ENCODE results near the gene ESRRB.

The ESRRB gene

DNA sequence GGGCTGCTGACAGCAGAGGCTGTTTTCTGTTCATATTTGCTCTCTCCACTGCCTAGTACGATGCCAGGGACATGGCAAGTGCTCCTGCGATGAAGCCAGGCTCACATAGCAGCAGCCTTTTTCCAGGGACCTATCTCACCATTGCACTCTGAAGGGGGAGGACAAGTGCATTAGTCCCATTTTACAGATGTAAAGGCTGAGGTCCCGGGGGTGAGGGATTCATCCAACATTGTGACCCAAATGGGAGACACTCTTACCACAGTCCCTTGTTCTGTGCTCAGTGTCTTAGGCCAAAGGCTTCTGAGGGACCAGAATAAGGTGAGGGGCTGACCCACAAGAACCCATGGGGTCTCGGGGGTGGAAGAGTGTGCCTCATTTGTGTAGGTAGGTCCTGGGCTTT is 21.6 kb upstream of the ESRRB start:
- ATAC-seq = no peak
- TF ChIP-seq BACH2 (CRISPR knock-in tag; IDR thresholded peaks at IDR 0.05; ENCODE audit: borderline replicate concordance) = no peak
- TF ChIP-seq, protein P1, sequence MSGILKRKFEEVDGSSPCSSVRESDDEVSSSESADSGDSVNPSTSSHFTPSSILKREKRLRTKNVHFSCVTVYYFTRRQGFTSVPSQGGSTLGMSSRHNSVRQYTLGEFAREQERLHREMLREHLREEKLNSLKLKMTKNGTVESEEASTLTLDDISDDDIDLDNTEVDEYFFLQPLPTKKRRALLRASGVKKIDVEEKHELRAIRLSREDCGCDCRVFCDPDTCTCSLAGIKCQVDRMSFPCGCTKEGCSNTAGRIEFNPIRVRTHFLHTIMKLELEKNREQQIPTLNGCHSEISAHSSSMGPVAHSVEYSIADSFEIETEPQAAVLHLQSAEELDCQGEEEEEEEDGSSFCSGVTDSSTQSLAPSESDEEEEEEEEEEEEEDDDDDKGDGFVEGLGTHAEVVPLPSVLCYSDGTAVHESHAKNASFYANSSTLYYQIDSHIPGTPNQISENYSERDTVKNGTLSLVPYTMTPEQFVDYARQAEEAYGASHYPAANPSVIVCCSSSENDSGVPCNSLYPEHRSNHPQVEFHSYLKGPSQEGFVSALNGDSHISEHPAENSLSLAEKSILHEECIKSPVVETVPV (CRISPR knock-in tag; IDR thresholded peaks at IDR 0.05) = no peak
- TF ChIP-seq PPARA (CRISPR knock-in tag; IDR thresholded peaks at IDR 0.05; ENCODE audit: borderline replicate concordance) = no peak
- no peak for TF ChIP-seq ISL1 (CRISPR knock-in tag; IDR thresholded peaks at IDR 0.05)
- TF ChIP-seq RARB (CRISPR knock-in tag; IDR thresholded peaks at IDR 0.05) = no peak
- no peak for TF ChIP-seq ZNF70 (CRISPR knock-in tag; IDR thresholded peaks at IDR 0.05)

DNA sequence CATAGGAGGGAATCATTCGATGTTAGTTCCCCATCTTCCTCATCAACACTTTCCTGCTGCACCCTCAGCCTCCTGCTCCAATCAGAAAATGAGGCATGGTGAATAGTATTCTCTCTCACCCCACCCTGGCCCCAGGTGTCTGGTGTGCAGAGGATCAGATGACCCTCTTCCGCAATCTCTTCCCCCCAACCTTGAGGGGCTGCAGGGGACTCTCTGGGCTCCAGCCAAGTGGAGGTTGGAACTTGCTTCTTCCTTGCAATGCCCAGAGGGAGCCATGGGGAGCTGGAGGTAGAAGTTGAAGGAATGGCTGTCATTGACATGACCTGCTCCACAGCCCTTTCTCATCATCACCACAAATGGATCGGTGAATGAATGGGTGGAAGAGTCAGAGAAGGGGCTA is 20.2 kb upstream of the ESRRB start:
- ATAC-seq = no peak
- no peak for TF ChIP-seq BACH2 (CRISPR knock-in tag; IDR thresholded peaks at IDR 0.05; ENCODE audit: borderline replicate concordance)
- no peak for TF ChIP-seq RARB (CRISPR knock-in tag; IDR thresholded peaks at IDR 0.05)
- no peak for TF ChIP-seq TCF4 (CRISPR knock-in tag; IDR thresholded peaks at IDR 0.05; ENCODE audit: borderline replicate concordance)
- TF ChIP-seq, protein P2, sequence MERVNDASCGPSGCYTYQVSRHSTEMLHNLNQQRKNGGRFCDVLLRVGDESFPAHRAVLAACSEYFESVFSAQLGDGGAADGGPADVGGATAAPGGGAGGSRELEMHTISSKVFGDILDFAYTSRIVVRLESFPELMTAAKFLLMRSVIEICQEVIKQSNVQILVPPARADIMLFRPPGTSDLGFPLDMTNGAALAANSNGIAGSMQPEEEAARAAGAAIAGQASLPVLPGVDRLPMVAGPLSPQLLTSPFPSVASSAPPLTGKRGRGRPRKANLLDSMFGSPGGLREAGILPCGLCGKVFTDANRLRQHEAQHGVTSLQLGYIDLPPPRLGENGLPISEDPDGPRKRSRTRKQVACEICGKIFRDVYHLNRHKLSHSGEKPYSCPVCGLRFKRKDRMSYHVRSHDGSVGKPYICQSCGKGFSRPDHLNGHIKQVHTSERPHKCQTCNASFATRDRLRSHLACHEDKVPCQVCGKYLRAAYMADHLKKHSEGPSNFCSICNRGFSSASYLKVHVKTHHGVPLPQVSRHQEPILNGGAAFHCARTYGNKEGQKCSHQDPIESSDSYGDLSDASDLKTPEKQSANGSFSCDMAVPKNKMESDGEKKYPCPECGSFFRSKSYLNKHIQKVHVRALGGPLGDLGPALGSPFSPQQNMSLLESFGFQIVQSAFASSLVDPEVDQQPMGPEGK (CRISPR knock-in tag; IDR thresholded peaks at IDR 0.05; ENCODE audit: borderline replicate concordance) = no peak
- no peak for TF ChIP-seq ZNF8 (CRISPR knock-in tag; IDR thresholded peaks at IDR 0.05)
- TF ChIP-seq ZFP3 (CRISPR knock-in tag; IDR thresholded peaks at IDR 0.05) = no peak
- TF ChIP-seq, protein P3, sequence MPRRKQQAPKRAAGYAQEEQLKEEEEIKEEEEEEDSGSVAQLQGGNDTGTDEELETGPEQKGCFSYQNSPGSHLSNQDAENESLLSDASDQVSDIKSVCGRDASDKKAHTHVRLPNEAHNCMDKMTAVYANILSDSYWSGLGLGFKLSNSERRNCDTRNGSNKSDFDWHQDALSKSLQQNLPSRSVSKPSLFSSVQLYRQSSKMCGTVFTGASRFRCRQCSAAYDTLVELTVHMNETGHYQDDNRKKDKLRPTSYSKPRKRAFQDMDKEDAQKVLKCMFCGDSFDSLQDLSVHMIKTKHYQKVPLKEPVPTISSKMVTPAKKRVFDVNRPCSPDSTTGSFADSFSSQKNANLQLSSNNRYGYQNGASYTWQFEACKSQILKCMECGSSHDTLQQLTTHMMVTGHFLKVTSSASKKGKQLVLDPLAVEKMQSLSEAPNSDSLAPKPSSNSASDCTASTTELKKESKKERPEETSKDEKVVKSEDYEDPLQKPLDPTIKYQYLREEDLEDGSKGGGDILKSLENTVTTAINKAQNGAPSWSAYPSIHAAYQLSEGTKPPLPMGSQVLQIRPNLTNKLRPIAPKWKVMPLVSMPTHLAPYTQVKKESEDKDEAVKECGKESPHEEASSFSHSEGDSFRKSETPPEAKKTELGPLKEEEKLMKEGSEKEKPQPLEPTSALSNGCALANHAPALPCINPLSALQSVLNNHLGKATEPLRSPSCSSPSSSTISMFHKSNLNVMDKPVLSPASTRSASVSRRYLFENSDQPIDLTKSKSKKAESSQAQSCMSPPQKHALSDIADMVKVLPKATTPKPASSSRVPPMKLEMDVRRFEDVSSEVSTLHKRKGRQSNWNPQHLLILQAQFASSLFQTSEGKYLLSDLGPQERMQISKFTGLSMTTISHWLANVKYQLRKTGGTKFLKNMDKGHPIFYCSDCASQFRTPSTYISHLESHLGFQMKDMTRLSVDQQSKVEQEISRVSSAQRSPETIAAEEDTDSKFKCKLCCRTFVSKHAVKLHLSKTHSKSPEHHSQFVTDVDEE (CRISPR knock-in tag; IDR thresholded peaks at IDR 0.05) = no peak
- TF ChIP-seq SNAI2 (CRISPR knock-in tag; IDR thresholded peaks at IDR 0.05) = no peak
- TF ChIP-seq, protein P4, sequence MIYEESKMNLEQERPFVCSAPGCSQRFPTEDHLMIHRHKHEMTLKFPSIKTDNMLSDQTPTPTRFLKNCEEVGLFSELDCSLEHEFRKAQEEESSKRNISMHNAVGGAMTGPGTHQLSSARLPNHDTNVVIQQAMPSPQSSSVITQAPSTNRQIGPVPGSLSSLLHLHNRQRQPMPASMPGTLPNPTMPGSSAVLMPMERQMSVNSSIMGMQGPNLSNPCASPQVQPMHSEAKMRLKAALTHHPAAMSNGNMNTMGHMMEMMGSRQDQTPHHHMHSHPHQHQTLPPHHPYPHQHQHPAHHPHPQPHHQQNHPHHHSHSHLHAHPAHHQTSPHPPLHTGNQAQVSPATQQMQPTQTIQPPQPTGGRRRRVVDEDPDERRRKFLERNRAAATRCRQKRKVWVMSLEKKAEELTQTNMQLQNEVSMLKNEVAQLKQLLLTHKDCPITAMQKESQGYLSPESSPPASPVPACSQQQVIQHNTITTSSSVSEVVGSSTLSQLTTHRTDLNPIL (CRISPR knock-in tag; IDR thresholded peaks at IDR 0.05; ENCODE audit: low read depth) = no peak
- no peak for TF ChIP-seq CSDC2 (CRISPR knock-in tag; IDR thresholded peaks at IDR 0.05)
- no peak for TF ChIP-seq ARNTL (CRISPR knock-in tag; IDR thresholded peaks at IDR 0.05; ENCODE audit: borderline replicate concordance, low read depth)
- TF ChIP-seq PPARA (CRISPR knock-in tag; IDR thresholded peaks at IDR 0.05; ENCODE audit: borderline replicate concordance) = no peak
- no peak for TF ChIP-seq ZNF70 (CRISPR knock-in tag; IDR thresholded peaks at IDR 0.05)
- no peak for TF ChIP-seq ZNF565 (CRISPR knock-in tag; conservative IDR thresholded peaks at IDR 0.05; ENCODE audit: low read depth)
- no peak for TF ChIP-seq ZC3H10 (CRISPR knock-in tag; IDR thresholded peaks at IDR 0.05)
- no peak for TF ChIP-seq TOX (CRISPR knock-in tag; IDR thresholded peaks at IDR 0.05; ENCODE audit: borderline replicate concordance)
- TF ChIP-seq OSR1 (CRISPR knock-in tag; IDR thresholded peaks at IDR 0.05) = no peak
- TF ChIP-seq ESRRG (CRISPR knock-in tag; IDR thresholded peaks at IDR 0.05) = no peak
- TF ChIP-seq GLIS3 (CRISPR knock-in tag; IDR thresholded peaks at IDR 0.05) = no peak
- no peak for TF ChIP-seq POU6F1 (CRISPR knock-in tag; IDR thresholded peaks at IDR 0.05; ENCODE audit: borderline replicate concordance, low read depth)

- TF ChIP-seq CSDC2 (CRISPR knock-in tag; IDR thresholded peaks at IDR 0.05) (no peak), ESRRG (CRISPR knock-in tag; IDR thresholded peaks at IDR 0.05) (no peak), RARB (CRISPR knock-in tag; IDR thresholded peaks at IDR 0.05) (no peak), ISL1 (CRISPR knock-in tag; IDR thresholded peaks at IDR 0.05) (no peak), PPARA (CRISPR knock-in tag; IDR thresholded peaks at IDR 0.05; ENCODE audit: borderline replicate concordance) (no peak), ZNF70 (CRISPR knock-in tag; IDR thresholded peaks at IDR 0.05) (no peak), ZNF565 (CRISPR knock-in tag; conservative IDR thresholded peaks at IDR 0.05; ENCODE audit: low read depth) (no peak), TOX (CRISPR knock-in tag; IDR thresholded peaks at IDR 0.05; ENCODE audit: borderline replicate concordance) (no peak), TCF4 (CRISPR knock-in tag; IDR thresholded peaks at IDR 0.05; ENCODE audit: borderline replicate concordance) (no peak)
- TF ChIP-seq, protein P3 (CRISPR knock-in tag; IDR thresholded peaks at IDR 0.05) = no peak
- TF ChIP-seq, protein P4 (CRISPR knock-in tag; IDR thresholded peaks at IDR 0.05; ENCODE audit: low read depth) = no peak
- TF ChIP-seq, protein P1 (CRISPR knock-in tag; IDR thresholded peaks at IDR 0.05) = no peak
Observed at GRCh38 chr14:76371066-76371465, 4.9 kb upstream of the ESRRB start.

More at GRCh38 chr14:76371066-76371465, 4.9 kb upstream of the ESRRB start:
- ATAC-seq = no peak
